K562 (cell line): ENCODE measurements around the gene SLC39A6. TPM values are rescaled to one million over a fixed set of nuclear protein-coding genes. Genes with fewer than 3 reads are reported as not detected.

ENCODE experiments used
- ATAC-seq: fragments of 200-7000 bp; cut with Tn5 transposase; 3 replicates; pipeline ENCODE4 v1.9.1; 2020; ENCODE audit warnings: moderate library complexity
- Bru-seq: library from RNA; stranded (reverse); fragments of 400-500 nt; gene quantifications from one replicate; lab custom pipeline; 2021; lab: Mats Ljungman, UMichigan
- BruChase-seq, 2 experiments: library from RNA; stranded (reverse); fragments of 400-500 nt; gene quantifications; one replicate each; lab custom pipeline; 2021; lab: Mats Ljungman, UMichigan
- BruUV-seq: library from RNA; stranded (reverse); fragments of 400-500 nt; replicated peaks from 2 replicates; lab custom pipeline; 2021; lab: Mats Ljungman, UMichigan
- CTCF ChIA-PET: fragments of 300-600 bp; formaldehyde crosslinking; extraction: SDS; loops from one replicate; lab custom pipeline; 2021; ENCODE audit warnings: low intra/inter-chr PET ratio; lab: Yijun Ruan, JAX
- POLR2A ChIA-PET: fragments of 300-600, 350-650 bp; sonication (Branson Sonifier 250); formaldehyde crosslinking; extraction: SDS; loops from one replicate; lab custom pipeline; 2021; ENCODE audit warnings: antibody characterized with exemption, inconsistent platforms; lab: Yijun Ruan, JAX
- DNase-seq, 4 experiments: peaks; one replicate each; pipeline versions ENCODE4 v3.0.0 to v3.0.0-alpha.2; 2011 to 2018; ENCODE audit warnings: low spot score in 3 of 4, mixed read lengths in 3 of 4; ENCODE audit errors: extremely low read depth in 1 of 4
- FAIRE-seq: peaks from 2 replicates; lab custom pipeline; 2011; peaks lifted over from hg19 to GRCh38; lab: Jason Lieb, UNC
- H2AFZ ChIP-seq: 2 replicates; pipeline ENCODE4 v1.6.0; 2011; ENCODE audit warnings: low read depth, low read length, control low read depth, inconsistent platforms
- H3K27ac ChIP-seq: fragments of 200-600 bp; 3 replicates; pipeline ENCODE4 v1.8.0; 2011; ENCODE audit warnings: low read depth, mild to moderate bottlenecking, control low read depth, inconsistent platforms, low read length, moderate library complexity, mixed read lengths; ENCODE audit errors: extremely low read depth
- H3K27me3 ChIP-seq, 2 experiments: fragments of 300-600 bp in 1 of 2; 2 replicates in 1 of 2; 3 replicates in 1 of 2; pipeline versions ENCODE4 v1.6.0 to v1.8.0; 2011; ENCODE audit warnings: inconsistent platforms in 2 of 2, low read length in 2 of 2, mild to moderate bottlenecking in 1 of 2, mixed read lengths in 1 of 2, moderate library complexity in 1 of 2; ENCODE audit not compliant: control insufficient read depth in 2 of 2, insufficient read depth in 2 of 2
- H3K36me3 ChIP-seq: fragments of 300-600 bp; 3 replicates; pipeline ENCODE4 v1.8.0; 2011; ENCODE audit warnings: mild to moderate bottlenecking, low read length, inconsistent platforms; ENCODE audit not compliant: control insufficient read depth, insufficient read depth
- H3K4me1 ChIP-seq, 2 experiments: fragments of 200-600 bp in 1 of 2; replicated peaks in 1 of 2; 2 replicates in 1 of 2; 3 replicates in 1 of 2; pipeline versions ENCODE4 v1.5.1 to v1.8.0; 2011; ENCODE audit warnings: inconsistent platforms in 2 of 2, low read length in 2 of 2, mild to moderate bottlenecking in 1 of 2, mixed read lengths in 1 of 2, moderate library complexity in 1 of 2; ENCODE audit not compliant: control insufficient read depth in 2 of 2, insufficient read depth in 2 of 2
- H3K4me2 ChIP-seq: 2 replicates; pipeline ENCODE4 v1.6.1; 2011; ENCODE audit warnings: low read length, control low read depth, inconsistent platforms, mixed read lengths; ENCODE audit not compliant: insufficient read depth
- H3K4me3 ChIP-seq: fragments of 200-600 bp; sonication (generic), shearing (Covaris generic); 2 replicates; pipeline ENCODE4 v1.5.1; 2016; ENCODE audit warnings: control low read depth, inconsistent platforms
- H3K79me2 ChIP-seq: fragments of 200-600 bp; 3 replicates; pipeline ENCODE4 v1.8.0; 2011; ENCODE audit warnings: low read length, inconsistent platforms; ENCODE audit not compliant: control insufficient read depth, insufficient read depth
- H3K9ac ChIP-seq, 2 experiments: 2 replicates each; pipeline versions ENCODE4 v1.6.0 to v1.6.1; 2011; ENCODE audit warnings: low read depth in 2 of 2, low read length in 2 of 2, control low read depth in 1 of 2, inconsistent platforms in 1 of 2, mild to moderate bottlenecking in 1 of 2, mixed read lengths in 1 of 2; ENCODE audit not compliant: insufficient read depth in 1 of 2
- H3K9me1 ChIP-seq: one replicate; pipeline ENCODE4 v1.6.0; 2011; ENCODE audit warnings: inconsistent platforms, mild to moderate bottlenecking, low read length, moderate library complexity; ENCODE audit not compliant: control insufficient read depth, insufficient read depth
- H3K9me3 ChIP-seq: replicated peaks from 2 replicates; pipeline ENCODE4 v1.5.1; 2011; ENCODE audit warnings: low read depth, low read length, inconsistent platforms; ENCODE audit not compliant: control insufficient read depth, insufficient read depth
- H4K20me1 ChIP-seq: replicated peaks from 2 replicates; pipeline ENCODE4 v1.6.1; 2011; ENCODE audit warnings: low read length, inconsistent platforms, mixed read lengths; ENCODE audit not compliant: control insufficient read depth, insufficient read depth
- BCL6 ChIP-seq: fragments of 250-450 bp; sonication (Bioruptor Pico); IDR thresholded peaks from 2 replicates; pipeline ENCODE4 v1.4.0; 2020
- FIP1L1 ChIP-seq: fragments of 200-400 bp; formaldehyde crosslinking; IDR thresholded peaks from 2 replicates; pipeline ENCODE4 v1.6.1; 2018; ENCODE audit warnings: mild to moderate bottlenecking, low read depth, low read length; ENCODE audit not compliant: poor library complexity, severe bottlenecking
- MNT ChIP-seq, 2 experiments: fragments of 450-650 bp; conservative IDR thresholded peaks; 2 replicates each; pipeline ENCODE4 v1.6.1; 2017; ENCODE audit warnings: mild to moderate bottlenecking in 2 of 2, moderate library complexity in 2 of 2
- PRPF4 ChIP-seq: fragments of 200-400 bp; formaldehyde crosslinking; IDR thresholded peaks from one replicate; pipeline ENCODE4 v1.6.1; 2017; ENCODE audit warnings: low read length, low read depth, mild to moderate bottlenecking; ENCODE audit not compliant: insufficient read depth, poor library complexity, severe bottlenecking
- RB1 ChIP-seq: fragments of 450-650 bp; IDR thresholded peaks from 2 replicates; pipeline ENCODE4 v1.6.1; 2017; ENCODE audit warnings: low read depth, mild to moderate bottlenecking
- SAP30 ChIP-seq: fragments of 200-600 bp; sonication (generic); IDR thresholded peaks from 2 replicates; pipeline ENCODE4 v1.6.1; 2012; ENCODE audit warnings: borderline replicate concordance, low read depth, mild to moderate bottlenecking, moderate library complexity, low read length, control low read depth, inconsistent platforms; ENCODE audit not compliant: insufficient read depth, poor library complexity, severe bottlenecking
- SPI1 ChIP-seq: IDR thresholded peaks from 2 replicates; pipeline ENCODE4 v1.6.1; 2011; ENCODE audit warnings: low read depth, low read length, control low read depth, borderline replicate concordance
- ZBTB11 ChIP-seq, 3 experiments: fragments of 200-800 bp in 1 of 3; fragments of 250-450 bp in 1 of 3; fragments of 450-650 bp in 1 of 3; sonication (Bioruptor Pico) in 1 of 3; sonication (Bioruptor generic) in 1 of 3; formaldehyde crosslinking in 1 of 3; IDR thresholded peaks; 2 replicates each; pipeline versions ENCODE4 v1.6.1 to v1.8.0; 2016 to 2022; ENCODE audit warnings: mild to moderate bottlenecking in 2 of 3, missing genetic modification characterization in 2 of 3, missing compliant biosample characterization in 1 of 3, moderate library complexity in 1 of 3
- ZNF717 ChIP-seq: fragments of 250-450 bp; sonication (Bioruptor Pico); IDR thresholded peaks from 2 replicates; pipeline ENCODE4 v1.5.0; 2021
- WGBS: fragments of 100-300 bp; shearing (Covaris generic); methylation state at CpG from one replicate; pipeline ENCODE4 v1.1.6; 2016; ENCODE audit warnings: low coverage, mixed read lengths; ENCODE audit not compliant: insufficient coverage; ENCODE audit errors: missing lambda C conversion rate; 5-methylcytosine and 5-hydroxymethylcytosine counted together
- in situ Hi-C: fragments of 300-500 bp; cut with MboI; formaldehyde crosslinking; loops from 4 replicates; pipeline ENCODE4 v1.15.0; 2018; ENCODE audit warnings: inconsistent platforms, mixed read lengths
- intact Hi-C: fragments of 100-400 bp; cut with micrococcal nuclease; formaldehyde crosslinking; loops from 2 replicates; pipeline ENCODE4 v1.14.2; 2022
- long read RNA-seq, 3 experiments: library from polyadenylated mRNA in 2 of 3; library from RNA in 1 of 3; unstranded in 2 of 3; stranded (forward) in 1 of 3; transcript quantifications; one replicate each; pipeline ENCODE4 v2.0.0, GENCODE V29; 2019 to 2022
- polyA minus RNA-seq, 3 experiments: library from RNA; depleted of rRNA, polyadenylated mRNA; stranded (reverse); fragments of >200 nt; gene quantifications; 2 replicates each; pipeline ENCODE4 v1.2.3, GENCODE V29; 2011
- polyA plus RNA-seq, 8 experiments: library from polyadenylated mRNA; depleted of rRNA in 4 of 8; stranded (reverse) in 5 of 8; unstranded in 3 of 8; fragments of >200 nt; fragmentation: Nextera tagmentation in 2 of 8; fragmentation: Illumina TruSeq in 1 of 8; extraction: Ambion mirVana in 2 of 8; extraction: Trizol in 1 of 8; gene quantifications; 2 replicates each; pipeline versions ENCODE4 v1.2.1 to v1.2.3, GENCODE V29; 2011 to 2014; ENCODE audit warnings: inconsistent platforms in 1 of 8, missing spikeins in 1 of 8
- total RNA-seq, 7 experiments: library from RNA; depleted of rRNA in 6 of 7; stranded (reverse); fragments of >200 nt in 6 of 7; fragmentation: Illumina TruSeq in 2 of 7; extraction: Trizol in 2 of 7; gene quantifications; 2 replicates each; pipeline versions ENCODE4 v1.2.1 to v1.2.3, GENCODE V29; 2011 to 2021; ENCODE audit warnings: low replicate concordance in 1 of 7

Gene SLC39A6
- 16.4 and 23.0 TPM in 2 replicates for total RNA-seq (2011; cell fraction: chromatin; rRNA removed; ENCODE audit: low replicate concordance)
- 16.7 and 19.2 TPM in 2 replicates for total RNA-seq (2011; cell fraction: nucleolus; rRNA removed)
- 18.1 and 19.9 TPM in 2 replicates for total RNA-seq (2011; cell fraction: nucleoplasm; rRNA removed)
- total RNA-seq (2014; rRNA removed), result 17.4 and 21.1 TPM in 2 replicates
- total RNA-seq (2014; rRNA removed; fragmentation: Illumina TruSeq; extraction: Trizol), result 19.9 and 20.9 TPM in 2 replicates
- 19.0 and 20.6 TPM in 2 replicates for total RNA-seq (2015; rRNA removed; fragmentation: Illumina TruSeq; extraction: Trizol)
- 13.2 and 14.0 TPM in 2 replicates for total RNA-seq (2021)
- 16.7 and 17.8 TPM in 2 replicates for polyA plus RNA-seq (2011; rRNA removed)
- polyA plus RNA-seq (2011; cell fraction: cytosol; rRNA removed), result 11.3 and 13.7 TPM in 2 replicates
- 14.2 and 16.8 TPM in 2 replicates for polyA plus RNA-seq (2011; cell fraction: nucleus; rRNA removed)
- polyA plus RNA-seq (2012), result 8.7 and 10.7 TPM in 2 replicates
- polyA plus RNA-seq (2014; fragmentation: Illumina TruSeq; extraction: Trizol), result 22.1 and 23.8 TPM in 2 replicates
- polyA plus RNA-seq (2014; fragmentation: Nextera tagmentation; extraction: Ambion mirVana), result 1 to 10 TPM; 5.6 to 6.6 TPM
- 13.2 and 13.8 TPM in 2 replicates for polyA plus RNA-seq (2014; rRNA removed)
- polyA minus RNA-seq (2011; rRNA and poly(A)+ RNA removed), result 26.3 and 34.2 TPM in 2 replicates
- 5.0 and 5.6 TPM in 2 replicates for polyA minus RNA-seq (2011; cell fraction: cytosol; rRNA and poly(A)+ RNA removed)
- 7.3 and 11.8 TPM in 2 replicates for polyA minus RNA-seq (2011; cell fraction: nucleus; rRNA and poly(A)+ RNA removed)
- percentile 76 among the genes with signal in this experiment for Bru-seq, nascent RNA
- BruChase-seq, experiment 1, labeled RNA remaining after a 2-hour chase, result percentile 76 among the genes with signal in this experiment
- BruChase-seq, experiment 2, labeled RNA remaining after a 6-hour chase, result percentile 78 among the genes with signal in this experiment
- long read RNA-seq, experiment 1, transcript SLC39A6-201 (10 exons, 3,543 nt), result major isoform, 39 of 73 reads
- long read RNA-seq, experiment 1, partial matches to known transcripts, result 26 of 73 reads
- long read RNA-seq, experiment 1, other reads (novel, unspliced or antisense), result 5 of 73 reads
- long read RNA-seq, experiment 2, partial matches to known transcripts, result 0 of 14 reads
- long read RNA-seq, experiment 2, other reads (novel, unspliced or antisense), result 13 of 14 reads
- long read RNA-seq, experiment 3, transcript SLC39A6-201 (10 exons, 3,543 nt), result major isoform, 5 of 13 reads
- long read RNA-seq, experiment 3, partial matches to known transcripts, result 5 of 13 reads
- long read RNA-seq, experiment 3, other reads (novel, unspliced or antisense), result 1 of 13 reads

GRCh38 chr18:36129300-36130038 is at the start of gene SLC39A6, which contains the start of gene ELP2:
TSS of gene SLC39A6 (minus strand) at chr18:36129340. CDS start at chr18:36127007, 2,333 bp downstream.
TSS of gene ELP2 (plus strand) at chr18:36129899. CDS start at chr18:36129934, 35 bp downstream.
- CTCF ChIA-PET, result no interaction called here
- H3K4me3 ChIP-seq, result peak within 1 kb of the TSS; percentile 91
- peak within 1 kb of the TSS; percentile 98 to 99 for H3K9ac ChIP-seq
- FAIRE-seq, result peak; percentile 90
- in situ Hi-C loops (no loop called here), intact Hi-C loops (loop anchor here (2.0 kb wide), 1 partner anchor 157 kb away; the partner anchor contains the start of gene RMP24)
- H3K27me3 ChIP-seq, result no peaks in the 10 kb centered on the region
- WGBS, result under 1% methylated on average over 68 of the region's 69 CpGs
- no TSS peak for BruUV-seq
- peaks cover 7% of the 10 kb centered on the region for H3K9me1 ChIP-seq
- H2AFZ ChIP-seq, result peak within 1 kb of the TSS; percentile 99
- H3K4me1 ChIP-seq, result peaks cover 27 to 32% of the 10 kb centered on the region in 2 experiments; a peak in 4 of 5 replicates
- POLR2A ChIA-PET, result interaction anchor here (0.6 to 2.8 kb wide), 13 partner anchors 11 to 248 kb away, joined by 3 to 19 read pairs (median 4); no protein-coding TSS in a partner anchor
- peak; percentile 99 for DNase-seq
- H3K4me2 ChIP-seq, result peak within 1 kb of the TSS; percentile 96
- peak; percentile 93 for ATAC-seq
- H3K79me2 ChIP-seq, result peaks cover 64% of the 10 kb centered on the region
- H3K27ac ChIP-seq, result peak within 1 kb of the TSS; percentile 99
- peaks cover 13% of the 10 kb centered on the region for H4K20me1 ChIP-seq
- no peaks in the 10 kb centered on the region for H3K9me3 ChIP-seq
- peaks cover 41% of the 10 kb centered on the region for H3K36me3 ChIP-seq
- TF ChIP-seq ZBTB11 (CRISPR knock-in tag; IDR thresholded peaks at IDR 0.05) (peak in 1 of 3 experiments; percentile 72; a peak in 3 of 6 replicates), RB1 (peak; percentile 85), SAP30 (peak; percentile 99), BCL6 (no peak), FIP1L1 (peak; percentile 98), ZNF717 (no peak), MNT (conservative IDR thresholded peaks at IDR 0.05) (peak; percentile 93 to 96), SPI1 (peak; percentile 97), PRPF4 (peak; percentile 49)
